Panc1 (cell line): ENCODE data around the gene SETDB1. TPM values are rescaled to one million over a fixed set of nuclear protein-coding genes. Genes with fewer than 3 reads are reported as not detected.

ENCODE experiments used
- ATAC-seq: fragments of 200-7000 bp; cut with Tn5 transposase; 2 replicates; pipeline ENCODE4 v1.9.1; 2020; ENCODE audit warnings: mild to moderate bottlenecking, moderate library complexity
- BruUV-seq: library from RNA; stranded (reverse); fragments of 400-500 nt; replicated peaks from 2 replicates; lab custom pipeline; 2021; lab: Mats Ljungman, UMichigan
- CTCF ChIA-PET: fragments of 300-600 bp; sonication (Branson Sonifier 250); formaldehyde crosslinking; loops from one replicate; lab custom pipeline; 2022; ENCODE audit warnings: antibody characterized with exemption; lab: Charles Lee
- POLR2A ChIA-PET: fragments of 300-600 bp; sonication (Branson Sonifier 250); formaldehyde crosslinking; loops from one replicate; lab custom pipeline; 2022; ENCODE audit warnings: antibody characterized with exemption; lab: Charles Lee
- DNase-seq: peaks from one replicate; pipeline ENCODE4 v3.0.0-alpha.2; 2010; ENCODE audit warnings: low read depth, low spot score
- H3K27ac ChIP-seq: 2 replicates; pipeline ENCODE4 v1.5.1; 2011; ENCODE audit warnings: mild to moderate bottlenecking, low read length, inconsistent platforms
- H3K27me3 ChIP-seq: fragments of 200-500 bp; sonication (Bioruptor generic); 2 replicates; pipeline ENCODE4 v1.6.0; 2014; ENCODE audit warnings: low read length, inconsistent platforms; ENCODE audit not compliant: control insufficient read depth, insufficient read depth
- H3K36me3 ChIP-seq: fragments of 200-500 bp; sonication (Bioruptor generic); 2 replicates; pipeline ENCODE4 v1.5.1; 2014; ENCODE audit warnings: inconsistent platforms, mild to moderate bottlenecking, low read length, moderate library complexity; ENCODE audit not compliant: control insufficient read depth, insufficient read depth
- H3K4me1 ChIP-seq: 2 replicates; pipeline ENCODE4 v1.5.1; 2011; ENCODE audit warnings: inconsistent platforms, mild to moderate bottlenecking, low read length, moderate library complexity; ENCODE audit not compliant: control insufficient read depth, insufficient read depth
- H3K4me3 ChIP-seq, 2 experiments: 2 replicates each; pipeline ENCODE4 v1.5.1; 2011 to 2012; ENCODE audit warnings: low read depth in 2 of 2, low read length in 2 of 2, mild to moderate bottlenecking in 2 of 2, inconsistent platforms in 1 of 2, moderate library complexity in 1 of 2
- H3K9me3 ChIP-seq: fragments of 200-500 bp; sonication (Bioruptor generic); 2 replicates; pipeline ENCODE4 v1.5.1; 2014; ENCODE audit warnings: low read depth, mild to moderate bottlenecking, inconsistent platforms, low read length, moderate library complexity; ENCODE audit not compliant: control insufficient read depth, insufficient read depth
- POLR2AphosphoS5 ChIP-seq: IDR thresholded peaks from 2 replicates; pipeline ENCODE4 v1.6.1; 2012; ENCODE audit warnings: mild to moderate bottlenecking, low read depth, low read length, moderate library complexity
- SIN3A ChIP-seq: IDR thresholded peaks from 2 replicates; pipeline ENCODE4 v1.6.1; 2012; ENCODE audit warnings: low read depth, mild to moderate bottlenecking, low read length, moderate library complexity, borderline replicate concordance; ENCODE audit not compliant: insufficient read depth
- TCF7L2 ChIP-seq: IDR thresholded peaks from 2 replicates; pipeline ENCODE4 v1.6.1; 2011; ENCODE audit warnings: mild to moderate bottlenecking, low read depth, low read length, inconsistent platforms
- in situ Hi-C: cut with HindIII; loops from 2 replicates; pipeline ENCODE4 v1.10.0; 2016; ENCODE audit warnings: low sequenced_read_pairs, low pct_unique_long_range_greater_than_20kb
- intact Hi-C: fragments of 100-400 bp; cut with micrococcal nuclease; formaldehyde crosslinking; loops from one replicate; pipeline ENCODE4 v1.10.0; 2022; ENCODE audit not compliant: unreplicated experiment
- total RNA-seq: library from RNA; stranded (reverse); gene quantifications from one replicate; pipeline ENCODE4 v1.2.1, GENCODE V29; 2021; ENCODE audit not compliant: unreplicated experiment
- TF ChIP-seq, protein P1 (sequence below): fragments of 450-650 bp; IDR thresholded peaks from 2 replicates; pipeline ENCODE4 v1.5.1; 2017; ENCODE audit warnings: mild to moderate bottlenecking
- TF ChIP-seq, protein P2 (sequence below), 2 experiments: IDR thresholded peaks; 2 replicates each; pipeline ENCODE4 v1.6.1; 2011 to 2012; ENCODE audit warnings: low read depth in 2 of 2, control low read depth in 1 of 2, low read length in 1 of 2, mild to moderate bottlenecking in 1 of 2, moderate library complexity in 1 of 2; ENCODE audit not compliant: insufficient read depth in 1 of 2

Gene SETDB1
- total RNA-seq, 1 experiment from 2014 or later, result 43.3 TPM

DNA sequence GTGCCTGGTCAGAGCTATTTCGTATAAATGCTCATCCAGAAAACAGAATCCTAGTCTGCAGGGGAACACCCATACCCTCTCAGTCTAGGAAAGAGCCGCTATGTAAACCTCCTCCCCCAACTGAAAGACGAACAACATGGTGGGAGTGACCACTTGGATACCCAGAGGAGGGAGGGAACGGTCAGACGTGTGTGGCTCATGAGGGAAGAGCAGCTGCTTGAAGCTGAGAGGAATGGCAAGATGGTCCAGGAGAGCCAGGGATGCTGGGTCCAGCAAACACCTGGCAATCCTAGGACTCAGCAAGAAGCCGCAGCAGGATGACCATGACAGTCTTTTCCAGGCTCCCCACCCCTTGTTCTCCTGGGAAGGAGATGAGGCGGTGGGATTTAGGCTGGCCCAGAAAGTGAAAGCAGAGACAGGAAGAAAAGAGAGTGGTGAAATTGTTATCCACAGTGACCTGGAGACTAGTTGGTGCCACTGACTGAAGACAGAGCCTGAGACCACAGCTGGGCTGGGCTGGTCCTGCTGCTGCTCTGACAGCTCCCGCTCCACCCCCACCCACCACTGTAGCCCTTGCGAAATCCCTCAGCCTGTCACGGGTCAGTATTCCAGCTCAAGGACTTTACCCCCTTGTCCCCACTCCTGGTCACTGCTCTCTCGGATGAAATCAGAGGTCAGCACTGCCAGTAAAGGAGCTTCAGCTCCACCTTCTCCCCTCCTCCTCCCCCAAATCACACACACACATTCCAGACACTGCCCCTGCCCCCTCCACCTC, 44.8 kb downstream of the SETDB1 start:
- intact Hi-C loops, result no loop called here
- H3K27ac ChIP-seq, result peak overlapping the region; percentile 96
- CTCF ChIA-PET, result interaction anchor here (0.5 kb wide), 1 partner anchor 224 kb away, joined by 6 read pairs; no protein-coding TSS in a partner anchor
- TF ChIP-seq SIN3A, result no peak
- TF ChIP-seq POLR2AphosphoS5, result no peak
- no peak for TF ChIP-seq TCF7L2
- TF ChIP-seq, protein P1, sequence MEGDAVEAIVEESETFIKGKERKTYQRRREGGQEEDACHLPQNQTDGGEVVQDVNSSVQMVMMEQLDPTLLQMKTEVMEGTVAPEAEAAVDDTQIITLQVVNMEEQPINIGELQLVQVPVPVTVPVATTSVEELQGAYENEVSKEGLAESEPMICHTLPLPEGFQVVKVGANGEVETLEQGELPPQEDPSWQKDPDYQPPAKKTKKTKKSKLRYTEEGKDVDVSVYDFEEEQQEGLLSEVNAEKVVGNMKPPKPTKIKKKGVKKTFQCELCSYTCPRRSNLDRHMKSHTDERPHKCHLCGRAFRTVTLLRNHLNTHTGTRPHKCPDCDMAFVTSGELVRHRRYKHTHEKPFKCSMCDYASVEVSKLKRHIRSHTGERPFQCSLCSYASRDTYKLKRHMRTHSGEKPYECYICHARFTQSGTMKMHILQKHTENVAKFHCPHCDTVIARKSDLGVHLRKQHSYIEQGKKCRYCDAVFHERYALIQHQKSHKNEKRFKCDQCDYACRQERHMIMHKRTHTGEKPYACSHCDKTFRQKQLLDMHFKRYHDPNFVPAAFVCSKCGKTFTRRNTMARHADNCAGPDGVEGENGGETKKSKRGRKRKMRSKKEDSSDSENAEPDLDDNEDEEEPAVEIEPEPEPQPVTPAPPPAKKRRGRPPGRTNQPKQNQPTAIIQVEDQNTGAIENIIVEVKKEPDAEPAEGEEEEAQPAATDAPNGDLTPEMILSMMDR, result no peak
- TF ChIP-seq, protein P2, sequence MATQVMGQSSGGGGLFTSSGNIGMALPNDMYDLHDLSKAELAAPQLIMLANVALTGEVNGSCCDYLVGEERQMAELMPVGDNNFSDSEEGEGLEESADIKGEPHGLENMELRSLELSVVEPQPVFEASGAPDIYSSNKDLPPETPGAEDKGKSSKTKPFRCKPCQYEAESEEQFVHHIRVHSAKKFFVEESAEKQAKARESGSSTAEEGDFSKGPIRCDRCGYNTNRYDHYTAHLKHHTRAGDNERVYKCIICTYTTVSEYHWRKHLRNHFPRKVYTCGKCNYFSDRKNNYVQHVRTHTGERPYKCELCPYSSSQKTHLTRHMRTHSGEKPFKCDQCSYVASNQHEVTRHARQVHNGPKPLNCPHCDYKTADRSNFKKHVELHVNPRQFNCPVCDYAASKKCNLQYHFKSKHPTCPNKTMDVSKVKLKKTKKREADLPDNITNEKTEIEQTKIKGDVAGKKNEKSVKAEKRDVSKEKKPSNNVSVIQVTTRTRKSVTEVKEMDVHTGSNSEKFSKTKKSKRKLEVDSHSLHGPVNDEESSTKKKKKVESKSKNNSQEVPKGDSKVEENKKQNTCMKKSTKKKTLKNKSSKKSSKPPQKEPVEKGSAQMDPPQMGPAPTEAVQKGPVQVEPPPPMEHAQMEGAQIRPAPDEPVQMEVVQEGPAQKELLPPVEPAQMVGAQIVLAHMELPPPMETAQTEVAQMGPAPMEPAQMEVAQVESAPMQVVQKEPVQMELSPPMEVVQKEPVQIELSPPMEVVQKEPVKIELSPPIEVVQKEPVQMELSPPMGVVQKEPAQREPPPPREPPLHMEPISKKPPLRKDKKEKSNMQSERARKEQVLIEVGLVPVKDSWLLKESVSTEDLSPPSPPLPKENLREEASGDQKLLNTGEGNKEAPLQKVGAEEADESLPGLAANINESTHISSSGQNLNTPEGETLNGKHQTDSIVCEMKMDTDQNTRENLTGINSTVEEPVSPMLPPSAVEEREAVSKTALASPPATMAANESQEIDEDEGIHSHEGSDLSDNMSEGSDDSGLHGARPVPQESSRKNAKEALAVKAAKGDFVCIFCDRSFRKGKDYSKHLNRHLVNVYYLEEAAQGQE (IDR thresholded peaks at IDR 0.05; ENCODE audit: insufficient read depth in 1 of 2, low read depth in 2 of 2, low read length in 1 of 2), result no peak
- H3K4me1 ChIP-seq, result peaks cover 39% of the 10 kb centered on the region
- no peaks in the 10 kb centered on the region for H3K9me3 ChIP-seq
- peaks cover 24% of the 10 kb centered on the region for H3K36me3 ChIP-seq
- POLR2A ChIA-PET, result interaction anchor here (0.5 to 0.7 kb wide), 2 partner anchors 45 to 419 kb away, joined by 3 to 4 read pairs; partner anchors contain the start of gene SETDB1
- no TSS peak for BruUV-seq
- in situ Hi-C loops, result no loop called here
- ATAC-seq (no peak), DNase-seq (no peak)
- peak overlapping the region; percentile 81 to 89 for H3K4me3 ChIP-seq
- H3K27me3 ChIP-seq, result no peaks in the 10 kb centered on the region

DNA sequence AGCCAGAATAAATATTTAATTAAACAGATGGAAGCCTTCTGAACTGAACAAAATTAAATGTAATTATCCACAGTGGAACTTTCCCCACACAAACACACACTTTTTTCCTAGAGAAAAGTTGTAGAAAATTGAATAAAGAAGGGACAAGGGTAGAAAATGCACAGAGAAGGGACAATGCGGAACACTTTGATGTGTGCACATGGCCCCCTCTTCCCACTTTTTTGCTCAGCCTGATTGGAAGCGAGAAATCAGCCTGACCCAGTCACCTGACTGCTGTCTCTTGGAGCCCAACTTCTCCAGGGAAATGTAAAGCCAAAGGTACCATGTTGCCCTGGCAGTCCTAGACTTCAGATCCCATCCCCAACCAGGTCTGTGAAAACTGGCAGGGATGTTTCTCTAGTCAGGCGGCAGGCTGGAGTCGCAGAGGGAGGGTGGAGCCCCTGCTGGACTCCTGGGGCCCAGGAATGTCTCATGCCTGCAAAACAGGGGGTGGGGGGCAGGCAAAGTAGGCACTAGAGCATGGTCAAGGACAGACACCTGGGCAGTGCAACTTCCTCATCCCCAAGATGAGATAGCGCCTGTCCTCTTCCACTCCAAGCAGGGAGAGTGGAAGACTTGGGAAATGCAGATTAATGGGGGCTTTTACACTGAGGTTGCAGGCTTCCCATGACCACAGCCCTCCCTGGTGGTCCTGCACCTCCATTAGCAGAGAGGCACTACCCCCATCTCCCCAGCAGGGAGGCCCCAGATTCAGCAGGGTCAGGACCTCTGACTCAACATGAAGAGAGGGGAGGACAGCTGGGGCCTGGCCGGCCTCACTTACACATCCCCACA, 45.6 kb downstream of the SETDB1 start:
- H3K36me3 ChIP-seq, result peaks cover 20% of the 10 kb centered on the region
- CTCF ChIA-PET, result no interaction called here
- POLR2A ChIA-PET, result no interaction called here
- H3K9me3 ChIP-seq, result no peaks in the 10 kb centered on the region
- no TSS peak for BruUV-seq
- H3K27me3 ChIP-seq, result no peaks in the 10 kb centered on the region
- no peak for ATAC-seq
- peak overlapping the region; percentile 81 to 89 for H3K4me3 ChIP-seq
- peaks cover 45% of the 10 kb centered on the region for H3K4me1 ChIP-seq
- TF ChIP-seq TCF7L2 (0 out of 2 replicates have a peak, but pooled peaks have one; percentile 36), SIN3A (no peak)
- H3K27ac ChIP-seq, result peak overlapping the region; percentile 96
- in situ Hi-C loops (no loop called here), intact Hi-C loops (no loop called here)
- no peak for DNase-seq
